Measurements from ENCODE around the gene CRTC3. TPM values are rescaled to one million over a fixed set of nuclear protein-coding genes. Genes with fewer than 3 reads are reported as not detected.

CRTC3 gene
- total and polyA plus RNA-seq, 2 of the 4 experiments (the other 2 are of a cell fraction): 4.7 to 14.8 TPM

DNA sequence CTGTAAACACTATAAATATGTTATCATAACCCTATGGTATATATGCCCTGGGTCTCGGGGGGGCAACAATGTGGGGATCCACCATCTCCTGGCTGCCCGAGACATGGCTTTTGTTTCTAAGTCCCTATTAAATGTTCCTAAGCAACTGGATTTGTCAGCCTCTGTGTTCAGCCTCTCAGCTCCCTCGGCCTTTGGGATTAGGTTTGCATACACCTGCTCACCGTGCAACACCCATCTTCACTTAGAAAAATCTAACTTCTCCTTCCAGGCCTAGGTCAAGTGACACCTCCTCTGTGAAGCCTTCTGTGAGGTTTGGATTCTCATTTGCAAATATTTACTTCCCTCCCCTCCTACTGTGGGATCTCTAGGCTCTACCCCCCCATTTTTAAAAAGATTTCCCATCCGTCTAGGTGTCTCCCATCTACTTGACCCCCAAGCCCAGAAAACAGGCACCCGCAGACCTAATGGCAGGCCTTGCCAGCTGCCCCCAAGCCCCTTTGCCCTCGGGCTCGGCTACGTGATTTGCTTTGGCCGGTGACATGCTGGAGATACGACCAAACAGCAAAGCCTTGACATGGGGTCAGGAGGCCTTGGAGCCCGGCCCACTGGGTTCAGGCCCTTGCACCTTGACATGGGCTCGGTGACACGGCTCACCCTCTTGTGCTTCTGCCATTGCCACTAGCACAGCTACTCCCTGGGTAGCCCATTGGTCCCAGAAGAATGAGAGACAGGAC lies 121.4 kb downstream of the CRTC3 start (continued):
- TF ChIP-seq, protein P1, sequence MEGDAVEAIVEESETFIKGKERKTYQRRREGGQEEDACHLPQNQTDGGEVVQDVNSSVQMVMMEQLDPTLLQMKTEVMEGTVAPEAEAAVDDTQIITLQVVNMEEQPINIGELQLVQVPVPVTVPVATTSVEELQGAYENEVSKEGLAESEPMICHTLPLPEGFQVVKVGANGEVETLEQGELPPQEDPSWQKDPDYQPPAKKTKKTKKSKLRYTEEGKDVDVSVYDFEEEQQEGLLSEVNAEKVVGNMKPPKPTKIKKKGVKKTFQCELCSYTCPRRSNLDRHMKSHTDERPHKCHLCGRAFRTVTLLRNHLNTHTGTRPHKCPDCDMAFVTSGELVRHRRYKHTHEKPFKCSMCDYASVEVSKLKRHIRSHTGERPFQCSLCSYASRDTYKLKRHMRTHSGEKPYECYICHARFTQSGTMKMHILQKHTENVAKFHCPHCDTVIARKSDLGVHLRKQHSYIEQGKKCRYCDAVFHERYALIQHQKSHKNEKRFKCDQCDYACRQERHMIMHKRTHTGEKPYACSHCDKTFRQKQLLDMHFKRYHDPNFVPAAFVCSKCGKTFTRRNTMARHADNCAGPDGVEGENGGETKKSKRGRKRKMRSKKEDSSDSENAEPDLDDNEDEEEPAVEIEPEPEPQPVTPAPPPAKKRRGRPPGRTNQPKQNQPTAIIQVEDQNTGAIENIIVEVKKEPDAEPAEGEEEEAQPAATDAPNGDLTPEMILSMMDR (conservative IDR thresholded peaks at IDR 0.05; ENCODE audit: low read depth, low read length): no peak
- TF ChIP-seq CEBPB (IDR thresholded peaks at IDR 0.05; ENCODE audit: low read depth, low read length) (no peak), POLR2A (IDR thresholded peaks at IDR 0.05; ENCODE audit: low read depth, low read length) (no peak)
